Neural cell (in vitro differentiated cells): ENCODE results near the gene PRKCSH. TPM values are rescaled to one million over a fixed set of nuclear protein-coding genes. Genes with fewer than 3 reads are reported as not detected.

Experiments used
- H2AFZ ChIP-seq: fragments of 200-600, 300-800 bp; sonication (generic), shearing (Covaris generic); 2 replicates; pipeline ENCODE4 v1.6.0; 2014; ENCODE audit warnings: low read depth, mild to moderate bottlenecking, antibody characterized with exemption, low read length, moderate library complexity
- H3F3A ChIP-seq: fragments of 200-600 bp; shearing (Covaris generic); 2 replicates; pipeline ENCODE4 v1.6.1; 2016; ENCODE audit warnings: mild to moderate bottlenecking, moderate library complexity, mixed read lengths, antibody characterized with exemption, low read length; ENCODE audit not compliant: insufficient read depth, poor library complexity, severe bottlenecking
- H3K27ac ChIP-seq: fragments of 200-600, 300-800 bp; sonication (generic), shearing (Covaris generic); 2 replicates; pipeline ENCODE4 v1.5.1; 2014; ENCODE audit warnings: mild to moderate bottlenecking, low read length, moderate library complexity
- H3K27me3 ChIP-seq: fragments of 300-800, 200-600 bp; sonication (generic), shearing (Covaris generic); 2 replicates; pipeline ENCODE4 v1.6.0; 2014; ENCODE audit warnings: mild to moderate bottlenecking, low read depth, low read length, moderate library complexity; ENCODE audit not compliant: insufficient read depth
- H3K36me3 ChIP-seq: fragments of 300-800, 200-600 bp; sonication (generic), shearing (Covaris generic); 2 replicates; pipeline ENCODE4 v1.5.1; 2014; ENCODE audit warnings: mild to moderate bottlenecking, antibody characterized with exemption, low read length, moderate library complexity; ENCODE audit not compliant: insufficient read depth
- H3K4me2 ChIP-seq: fragments of 300-800, 200-600 bp; sonication (generic), shearing (Covaris generic); 2 replicates; pipeline ENCODE4 v1.6.0; 2014; ENCODE audit warnings: mild to moderate bottlenecking, low read length
- H3K4me3 ChIP-seq: fragments of 300-800, 200-600 bp; sonication (generic), shearing (Covaris generic); 2 replicates; pipeline ENCODE4 v1.5.1; 2014; ENCODE audit warnings: mild to moderate bottlenecking, low read length, moderate library complexity
- H3K79me2 ChIP-seq: fragments of 200-600 bp; shearing (Covaris generic); replicated peaks from 2 replicates; pipeline ENCODE4 v1.6.0; 2014; ENCODE audit warnings: mild to moderate bottlenecking, low read length, moderate library complexity; ENCODE audit not compliant: insufficient read depth
- H3K9ac ChIP-seq: fragments of 300-800, 200-600 bp; sonication (generic), shearing (Covaris generic); 2 replicates; pipeline ENCODE4 v1.6.1; 2016; ENCODE audit warnings: mild to moderate bottlenecking, low read length, mixed read lengths
- H3K9me2 ChIP-seq: fragments of 200-600 bp; shearing (Covaris generic); 2 replicates; pipeline ENCODE4 v1.6.1; 2016; ENCODE audit warnings: mild to moderate bottlenecking, low read length, mixed read lengths; ENCODE audit not compliant: insufficient read depth
- H3K9me3 ChIP-seq: fragments of 200-600, 300-800 bp; sonication (generic), shearing (Covaris generic); 2 replicates; pipeline ENCODE4 v1.6.1; 2016; ENCODE audit warnings: mild to moderate bottlenecking, mixed run types, low read length, moderate library complexity, mixed read lengths
- H4K20me1 ChIP-seq: fragments of 200-600 bp; shearing (Covaris generic); 2 replicates; pipeline ENCODE4 v1.6.1; 2016; ENCODE audit warnings: mild to moderate bottlenecking, mixed run types; ENCODE audit not compliant: insufficient read depth
- EP300 ChIP-seq: fragments of 450-650 bp; conservative IDR thresholded peaks from 2 replicates; pipeline ENCODE4 v1.6.1; 2014; ENCODE audit warnings: antibody characterized with exemption, mild to moderate bottlenecking, moderate library complexity; ENCODE audit not compliant: poor library complexity, severe bottlenecking
- EZH2 ChIP-seq: fragments of 200-600, 300-800 bp; shearing (Covaris generic), sonication (generic); IDR thresholded peaks from 2 replicates; pipeline ENCODE4 v1.6.1; 2014; ENCODE audit warnings: antibody characterized with exemption, low read length, borderline replicate concordance, mild to moderate bottlenecking; ENCODE audit not compliant: insufficient read depth, poor library complexity, severe bottlenecking
- MXI1 ChIP-seq: fragments of 450-650 bp; conservative IDR thresholded peaks from 2 replicates; pipeline ENCODE4 v1.6.1; 2014; ENCODE audit warnings: antibody characterized with exemption, mild to moderate bottlenecking; ENCODE audit not compliant: poor library complexity, severe bottlenecking
- POLR2AphosphoS5 ChIP-seq: IDR thresholded peaks from 2 replicates; pipeline ENCODE4 v1.6.1; 2012
- RAD21 ChIP-seq: fragments of 450-650 bp; conservative IDR thresholded peaks from 2 replicates; pipeline ENCODE4 v1.6.1; 2014; ENCODE audit warnings: antibody characterized with exemption, mild to moderate bottlenecking, moderate library complexity
- SMC3 ChIP-seq: fragments of 450-650 bp; conservative IDR thresholded peaks from 2 replicates; pipeline ENCODE4 v1.6.1; 2014; ENCODE audit warnings: antibody characterized with exemption, mild to moderate bottlenecking, moderate library complexity; ENCODE audit not compliant: poor library complexity
- TAF1 ChIP-seq: IDR thresholded peaks from 2 replicates; pipeline ENCODE4 v1.6.1; 2012; ENCODE audit warnings: low read depth
- polyA plus RNA-seq: library from polyadenylated mRNA; depleted of rRNA; stranded (reverse); fragments of >200 nt; gene quantifications from 2 replicates; pipeline ENCODE4 v1.2.3, GENCODE V29; 2014
- TF ChIP-seq, protein P1 (sequence below): IDR thresholded peaks from 2 replicates; pipeline ENCODE4 v1.6.1; 2012; ENCODE audit warnings: borderline replicate concordance
- TF ChIP-seq, protein P2 (sequence below): fragments of 450-650 bp; IDR thresholded peaks from 2 replicates; pipeline ENCODE4 v1.5.1; 2014; ENCODE audit warnings: antibody characterized with exemption, mild to moderate bottlenecking, moderate library complexity; ENCODE audit not compliant: poor library complexity, severe bottlenecking

PRKCSH gene
- polyA plus RNA-seq, 1 donor from 2014 or later = 29.6 TPM

DNA sequence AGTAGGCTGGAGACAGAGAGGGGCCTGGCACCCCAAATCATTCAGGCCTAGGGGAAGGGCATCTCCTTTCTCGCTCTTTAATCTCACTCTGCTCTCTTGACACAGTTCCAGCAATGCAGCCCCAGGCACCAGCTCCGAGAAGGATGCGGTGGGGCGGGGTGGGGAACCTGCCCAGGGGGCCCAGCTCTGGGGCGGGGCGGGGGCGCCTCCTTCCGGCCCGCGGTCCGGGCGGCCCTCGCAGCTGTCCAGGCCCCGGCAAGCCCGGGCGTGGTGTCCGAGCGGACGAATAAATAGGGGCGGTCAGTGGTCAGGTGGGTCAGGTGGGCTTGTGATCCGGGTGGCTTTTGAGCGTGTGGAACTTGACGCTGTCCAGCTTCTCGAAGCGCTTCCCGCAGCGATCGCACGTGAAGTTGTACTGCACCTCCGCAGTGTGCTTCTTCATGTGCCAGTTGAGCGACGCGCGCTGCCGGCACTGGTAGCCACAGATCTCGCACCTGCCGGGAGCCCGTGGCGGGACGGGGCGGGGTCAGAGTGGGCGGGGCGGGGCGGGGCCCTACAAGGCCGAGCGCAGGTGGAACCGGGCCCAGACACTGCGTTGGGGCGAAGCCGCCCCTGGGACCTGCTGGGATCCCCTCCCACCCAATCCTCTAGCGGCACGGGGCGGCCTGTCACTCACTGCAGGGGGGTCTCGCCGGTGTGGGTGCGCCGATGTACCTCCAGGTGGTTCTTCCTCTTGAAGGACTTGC is 48.1 kb downstream of the PRKCSH start:
- H2AFZ ChIP-seq = no peak overlapping the region
- H3K9ac ChIP-seq = no peak overlapping the region

DNA sequence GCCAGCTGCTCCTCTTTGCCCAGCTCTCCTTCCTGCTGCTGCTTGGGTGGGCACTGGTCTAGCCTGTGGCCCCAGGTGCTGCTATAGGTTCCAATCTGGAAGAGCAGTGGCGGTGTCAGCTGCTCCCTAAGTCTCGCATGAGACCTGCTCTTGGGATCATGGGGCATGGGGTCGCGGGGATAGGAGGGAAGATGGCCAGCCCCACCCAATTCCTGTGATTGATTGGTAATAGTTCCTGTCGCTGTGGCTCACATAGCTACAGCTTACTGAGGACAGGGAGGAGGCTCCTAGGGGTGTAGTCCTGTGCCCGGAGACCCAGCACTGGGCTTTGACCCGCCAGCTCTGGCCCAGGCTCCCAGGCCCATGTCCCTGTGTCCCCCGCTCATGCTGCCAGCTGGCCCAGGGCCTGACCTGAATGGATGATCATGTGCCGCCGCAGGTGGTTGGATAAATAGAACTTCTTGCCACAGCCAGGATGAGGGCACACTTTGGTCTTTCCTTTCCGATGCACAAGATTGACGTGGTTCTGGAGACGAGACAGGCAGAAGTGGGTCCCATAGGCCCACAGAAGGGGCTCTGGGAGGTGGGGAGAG is 49.9 kb downstream of the PRKCSH start:
- no peak overlapping the region for H3K9ac ChIP-seq
- H4K20me1 ChIP-seq = no peaks in the 10 kb centered on the region
- no peaks in the 10 kb centered on the region for H3K27me3 ChIP-seq
- no peaks in the 10 kb centered on the region for H3K9me3 ChIP-seq
- no peak overlapping the region for H3K4me2 ChIP-seq
- H3K36me3 ChIP-seq = no peaks in the 10 kb centered on the region
- H3K27ac ChIP-seq = no peak overlapping the region
- no peaks in the 10 kb centered on the region for H3F3A ChIP-seq
- H3K9me2 ChIP-seq = no peaks in the 10 kb centered on the region
- peaks cover 4% of the 10 kb centered on the region for H3K79me2 ChIP-seq
- H2AFZ ChIP-seq = no peak overlapping the region
- TF ChIP-seq EP300 = no peak
- TF ChIP-seq, protein P1, sequence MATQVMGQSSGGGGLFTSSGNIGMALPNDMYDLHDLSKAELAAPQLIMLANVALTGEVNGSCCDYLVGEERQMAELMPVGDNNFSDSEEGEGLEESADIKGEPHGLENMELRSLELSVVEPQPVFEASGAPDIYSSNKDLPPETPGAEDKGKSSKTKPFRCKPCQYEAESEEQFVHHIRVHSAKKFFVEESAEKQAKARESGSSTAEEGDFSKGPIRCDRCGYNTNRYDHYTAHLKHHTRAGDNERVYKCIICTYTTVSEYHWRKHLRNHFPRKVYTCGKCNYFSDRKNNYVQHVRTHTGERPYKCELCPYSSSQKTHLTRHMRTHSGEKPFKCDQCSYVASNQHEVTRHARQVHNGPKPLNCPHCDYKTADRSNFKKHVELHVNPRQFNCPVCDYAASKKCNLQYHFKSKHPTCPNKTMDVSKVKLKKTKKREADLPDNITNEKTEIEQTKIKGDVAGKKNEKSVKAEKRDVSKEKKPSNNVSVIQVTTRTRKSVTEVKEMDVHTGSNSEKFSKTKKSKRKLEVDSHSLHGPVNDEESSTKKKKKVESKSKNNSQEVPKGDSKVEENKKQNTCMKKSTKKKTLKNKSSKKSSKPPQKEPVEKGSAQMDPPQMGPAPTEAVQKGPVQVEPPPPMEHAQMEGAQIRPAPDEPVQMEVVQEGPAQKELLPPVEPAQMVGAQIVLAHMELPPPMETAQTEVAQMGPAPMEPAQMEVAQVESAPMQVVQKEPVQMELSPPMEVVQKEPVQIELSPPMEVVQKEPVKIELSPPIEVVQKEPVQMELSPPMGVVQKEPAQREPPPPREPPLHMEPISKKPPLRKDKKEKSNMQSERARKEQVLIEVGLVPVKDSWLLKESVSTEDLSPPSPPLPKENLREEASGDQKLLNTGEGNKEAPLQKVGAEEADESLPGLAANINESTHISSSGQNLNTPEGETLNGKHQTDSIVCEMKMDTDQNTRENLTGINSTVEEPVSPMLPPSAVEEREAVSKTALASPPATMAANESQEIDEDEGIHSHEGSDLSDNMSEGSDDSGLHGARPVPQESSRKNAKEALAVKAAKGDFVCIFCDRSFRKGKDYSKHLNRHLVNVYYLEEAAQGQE = no peak
- no peak for TF ChIP-seq TAF1
- TF ChIP-seq EZH2 = no peak
- no peak for TF ChIP-seq RAD21
- no peak for TF ChIP-seq SMC3
- TF ChIP-seq MXI1 = no peak
- TF ChIP-seq, protein P2, sequence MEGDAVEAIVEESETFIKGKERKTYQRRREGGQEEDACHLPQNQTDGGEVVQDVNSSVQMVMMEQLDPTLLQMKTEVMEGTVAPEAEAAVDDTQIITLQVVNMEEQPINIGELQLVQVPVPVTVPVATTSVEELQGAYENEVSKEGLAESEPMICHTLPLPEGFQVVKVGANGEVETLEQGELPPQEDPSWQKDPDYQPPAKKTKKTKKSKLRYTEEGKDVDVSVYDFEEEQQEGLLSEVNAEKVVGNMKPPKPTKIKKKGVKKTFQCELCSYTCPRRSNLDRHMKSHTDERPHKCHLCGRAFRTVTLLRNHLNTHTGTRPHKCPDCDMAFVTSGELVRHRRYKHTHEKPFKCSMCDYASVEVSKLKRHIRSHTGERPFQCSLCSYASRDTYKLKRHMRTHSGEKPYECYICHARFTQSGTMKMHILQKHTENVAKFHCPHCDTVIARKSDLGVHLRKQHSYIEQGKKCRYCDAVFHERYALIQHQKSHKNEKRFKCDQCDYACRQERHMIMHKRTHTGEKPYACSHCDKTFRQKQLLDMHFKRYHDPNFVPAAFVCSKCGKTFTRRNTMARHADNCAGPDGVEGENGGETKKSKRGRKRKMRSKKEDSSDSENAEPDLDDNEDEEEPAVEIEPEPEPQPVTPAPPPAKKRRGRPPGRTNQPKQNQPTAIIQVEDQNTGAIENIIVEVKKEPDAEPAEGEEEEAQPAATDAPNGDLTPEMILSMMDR = no peak
- TF ChIP-seq POLR2AphosphoS5 = no peak
- H3K4me3 ChIP-seq = no peak overlapping the region

More for the DNA sequence above, 48.1 kb downstream of the PRKCSH start:
- no peak overlapping the region for H3K4me2 ChIP-seq
- no peaks in the 10 kb centered on the region for H3K9me2 ChIP-seq
- no peaks in the 10 kb centered on the region for H3K36me3 ChIP-seq
- H4K20me1 ChIP-seq = no peaks in the 10 kb centered on the region
- H3K4me3 ChIP-seq = no peak overlapping the region
- no peaks in the 10 kb centered on the region for H3K9me3 ChIP-seq
- no peaks in the 10 kb centered on the region for H3F3A ChIP-seq
- TF ChIP-seq, protein P2 = no peak
- TF ChIP-seq, protein P1 = no peak
- no peak for TF ChIP-seq RAD21
- no peak for TF ChIP-seq EP300
- no peak for TF ChIP-seq POLR2AphosphoS5
- no peak for TF ChIP-seq MXI1
- no peak for TF ChIP-seq TAF1
- TF ChIP-seq EZH2 = no peak
- TF ChIP-seq SMC3 = no peak
- no peak overlapping the region for H3K27ac ChIP-seq
- H3K79me2 ChIP-seq = peaks cover 21% of the 10 kb centered on the region
- no peaks in the 10 kb centered on the region for H3K27me3 ChIP-seq
